ENCODE measurements around the gene PARVA.

The PARVA gene

DNA sequence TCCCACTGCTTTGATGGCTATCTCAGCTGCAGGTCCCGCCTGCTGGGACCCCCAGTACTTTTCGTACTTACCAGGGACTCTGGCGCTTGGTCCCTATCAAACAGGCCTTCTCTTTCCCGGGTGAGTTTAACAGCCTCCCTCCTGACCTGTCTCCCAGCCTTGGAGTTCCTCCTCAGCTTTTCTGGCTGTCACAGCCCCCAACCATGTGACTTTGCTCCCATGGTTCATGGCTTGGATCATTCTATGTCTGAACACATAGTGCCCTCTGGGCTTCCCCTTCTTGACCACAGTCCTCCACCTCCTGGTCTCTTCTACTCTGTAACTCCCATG lies 56.9 kb downstream of the PARVA start:
- DNase-seq = no peak

DNA sequence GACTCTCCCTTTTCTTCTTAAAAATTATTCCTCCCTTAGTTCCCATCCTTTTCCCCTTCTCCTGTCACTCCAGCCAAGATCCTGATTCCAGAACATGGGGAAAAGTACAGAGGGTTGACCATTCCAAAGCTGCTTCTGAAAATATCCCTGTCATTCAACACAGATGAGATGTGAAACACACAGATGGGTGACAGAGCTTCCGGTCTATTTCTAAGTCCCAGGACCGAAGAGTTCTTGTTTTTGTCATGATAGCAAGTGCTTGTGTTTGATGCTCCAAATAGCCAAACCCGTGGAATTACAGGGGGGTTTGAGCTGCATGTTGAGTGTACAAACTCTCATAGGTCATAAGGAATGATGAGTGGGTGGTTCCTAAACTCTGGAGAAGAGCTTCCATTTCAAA lies 57.9 kb downstream of the PARVA start:
- DNase-seq = no peak

DNA sequence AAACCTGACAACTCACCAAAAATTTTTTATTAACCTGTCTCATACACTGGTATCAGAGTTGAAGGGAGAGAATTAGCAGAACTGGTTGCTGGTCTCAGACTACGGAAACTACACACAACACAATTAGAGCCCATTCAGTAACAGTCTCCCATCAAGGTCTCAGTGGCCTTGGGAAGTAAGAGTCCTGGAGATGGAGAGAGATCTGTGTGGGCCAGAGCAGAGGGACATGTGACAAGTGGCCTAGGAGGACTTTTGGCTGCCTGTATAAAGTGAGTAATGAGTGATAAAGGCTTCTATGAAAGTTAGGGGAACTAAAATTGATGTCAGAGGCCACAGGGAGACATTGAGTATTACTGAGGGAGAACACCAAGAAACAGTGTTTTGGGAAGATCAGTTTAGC lies 58.9 kb downstream of the PARVA start:
- DNase-seq = no peak

DNA sequence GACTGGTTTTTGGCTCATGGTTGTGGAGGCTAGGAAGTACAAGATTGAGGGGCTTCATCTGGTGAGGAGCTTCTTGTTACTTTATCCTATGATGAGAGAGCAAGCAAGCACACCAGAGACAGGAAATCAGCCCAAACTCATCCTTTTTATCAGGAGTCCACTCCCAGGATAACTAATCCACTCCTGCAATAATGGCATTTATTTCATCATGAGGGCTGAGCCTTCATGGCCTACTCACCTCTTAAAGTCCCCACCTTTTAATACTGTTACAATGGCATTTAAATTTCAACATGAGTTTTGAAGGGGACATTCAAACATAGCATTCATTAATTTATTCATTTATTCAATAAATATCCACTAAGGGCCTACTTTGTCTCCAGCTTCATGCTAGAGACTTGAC lies 60.9 kb downstream of the PARVA start:
- no peak for DNase-seq

DNA sequence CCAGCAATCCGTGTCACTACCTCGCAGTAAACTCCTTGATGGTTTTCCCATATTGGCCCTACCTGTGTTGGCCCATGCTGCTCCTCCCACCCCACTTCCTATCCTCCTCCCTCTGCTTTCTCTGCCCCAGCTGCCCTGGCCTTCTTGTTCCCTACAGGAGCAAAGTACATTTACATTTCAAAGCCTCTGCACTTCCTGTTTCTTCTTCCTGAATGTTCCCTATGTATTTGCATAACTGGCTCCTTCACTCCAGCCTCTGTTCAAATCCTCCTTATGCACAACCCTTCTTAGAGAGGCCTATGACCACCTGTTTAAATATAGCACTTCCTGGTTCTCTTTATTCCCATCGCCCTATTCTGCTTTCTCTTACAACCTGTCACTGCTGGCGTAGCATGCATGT lies 62.2 kb downstream of the PARVA start:
- DNase-seq = no peak

DNA sequence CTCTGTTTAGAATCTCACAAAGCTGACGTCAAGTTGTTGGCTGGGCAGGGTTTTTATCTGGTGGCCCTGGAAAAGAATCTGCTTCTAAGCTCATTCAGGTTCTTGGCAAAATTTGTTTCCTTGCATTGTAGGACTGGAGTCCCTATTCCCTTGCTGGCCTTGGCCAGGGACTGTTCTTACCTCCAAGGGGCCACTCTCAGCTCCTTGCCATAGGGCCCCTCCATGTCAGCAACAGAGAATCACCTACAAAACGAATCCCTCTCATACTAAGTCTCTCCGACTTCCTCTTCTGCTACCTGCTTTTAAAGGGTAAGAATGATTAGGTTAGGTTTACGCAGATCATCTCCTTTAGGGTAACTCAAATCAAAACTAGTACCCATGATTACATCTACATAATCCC lies 63.2 kb downstream of the PARVA start:
- no peak for DNase-seq

DNA sequence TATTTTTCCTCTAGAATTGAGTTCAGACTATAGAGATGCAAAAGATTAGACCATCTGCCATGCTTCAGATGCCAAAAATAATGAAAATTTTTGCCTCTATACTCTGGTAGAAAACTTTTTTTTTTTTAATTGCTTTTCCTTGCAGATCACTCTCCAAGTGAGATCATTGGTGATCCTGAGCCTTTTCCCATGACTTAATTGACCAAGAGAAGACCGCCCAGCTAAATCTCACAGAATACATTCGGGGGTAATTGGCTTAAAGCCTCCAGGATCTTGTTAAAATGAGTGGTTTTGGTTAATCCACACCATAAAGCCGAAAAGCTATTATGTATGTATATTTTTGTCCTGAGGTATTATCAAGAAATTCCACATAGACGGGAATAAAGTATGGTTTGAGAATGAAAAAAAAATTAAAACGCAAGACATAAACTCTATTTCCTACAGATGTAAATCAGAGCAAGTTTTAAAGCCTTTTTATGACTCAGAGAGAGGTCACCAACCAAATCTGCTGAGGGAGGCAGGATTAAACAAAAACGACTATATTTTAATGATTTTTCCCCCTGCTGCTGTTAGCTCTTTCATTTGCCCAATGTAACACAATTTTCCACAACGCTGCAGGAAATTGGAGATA lies 64.0 kb downstream of the PARVA start:
- DNase-seq = no peak

DNA sequence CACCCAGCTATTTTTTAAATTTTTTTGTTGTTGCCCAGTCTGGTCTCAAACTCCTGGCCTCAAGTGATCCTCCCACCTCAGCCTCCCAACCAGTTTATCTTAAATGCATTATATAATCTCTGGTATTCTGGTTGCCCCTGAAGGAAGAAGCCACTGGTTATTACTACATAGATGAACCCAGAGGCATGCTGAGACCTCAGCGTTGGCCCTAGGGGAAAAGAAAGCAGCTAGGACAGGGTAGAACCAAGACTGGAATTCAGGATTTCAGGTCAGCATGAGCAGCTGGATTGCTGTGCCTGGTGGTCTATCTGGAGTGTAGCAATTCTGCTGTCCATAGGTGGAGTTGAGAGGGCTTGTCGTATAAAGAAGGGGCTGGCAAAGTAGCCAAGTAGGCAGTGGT lies 67.2 kb downstream of the PARVA start:
- no peak for DNase-seq

DNA sequence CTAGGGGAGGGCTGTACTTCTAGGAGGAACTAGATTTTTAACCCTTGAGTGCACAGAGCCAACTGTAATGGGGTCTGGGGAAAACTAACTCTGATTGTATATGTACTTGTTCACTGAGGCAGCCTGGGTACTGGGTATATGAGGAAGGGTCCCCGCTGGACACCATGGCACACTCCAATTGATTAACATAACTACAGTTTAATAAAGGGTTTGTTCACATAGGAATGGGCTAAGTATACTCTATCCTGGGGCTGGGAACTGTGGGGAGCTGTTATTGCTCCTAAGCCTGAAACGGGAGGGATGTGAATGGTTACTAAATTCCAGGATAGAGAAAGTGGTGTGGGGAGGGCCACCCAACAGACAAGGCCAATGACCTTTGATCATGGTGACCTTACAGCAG lies 67.6 kb downstream of the PARVA start:
- DNase-seq = no peak

DNA sequence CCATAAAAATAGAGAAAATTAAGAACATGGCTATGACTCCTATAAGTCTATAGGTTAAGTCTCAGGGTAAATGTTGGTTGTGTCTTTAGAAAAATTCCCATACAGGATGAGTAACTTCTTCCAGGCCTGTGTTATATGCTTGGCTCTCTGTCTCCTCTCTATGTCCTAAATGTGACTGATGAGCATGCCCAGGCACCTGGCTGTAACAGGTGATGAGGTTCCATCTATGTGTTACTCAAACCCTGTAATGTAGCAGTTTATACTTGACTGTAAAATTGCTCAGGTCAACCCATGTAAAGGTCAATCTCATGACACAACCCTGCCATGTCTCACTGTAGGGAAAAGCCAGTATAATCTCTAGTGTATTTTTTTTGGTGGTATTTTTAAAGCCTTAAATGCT lies 69.5 kb downstream of the PARVA start:
- DNase-seq = no peak

DNA sequence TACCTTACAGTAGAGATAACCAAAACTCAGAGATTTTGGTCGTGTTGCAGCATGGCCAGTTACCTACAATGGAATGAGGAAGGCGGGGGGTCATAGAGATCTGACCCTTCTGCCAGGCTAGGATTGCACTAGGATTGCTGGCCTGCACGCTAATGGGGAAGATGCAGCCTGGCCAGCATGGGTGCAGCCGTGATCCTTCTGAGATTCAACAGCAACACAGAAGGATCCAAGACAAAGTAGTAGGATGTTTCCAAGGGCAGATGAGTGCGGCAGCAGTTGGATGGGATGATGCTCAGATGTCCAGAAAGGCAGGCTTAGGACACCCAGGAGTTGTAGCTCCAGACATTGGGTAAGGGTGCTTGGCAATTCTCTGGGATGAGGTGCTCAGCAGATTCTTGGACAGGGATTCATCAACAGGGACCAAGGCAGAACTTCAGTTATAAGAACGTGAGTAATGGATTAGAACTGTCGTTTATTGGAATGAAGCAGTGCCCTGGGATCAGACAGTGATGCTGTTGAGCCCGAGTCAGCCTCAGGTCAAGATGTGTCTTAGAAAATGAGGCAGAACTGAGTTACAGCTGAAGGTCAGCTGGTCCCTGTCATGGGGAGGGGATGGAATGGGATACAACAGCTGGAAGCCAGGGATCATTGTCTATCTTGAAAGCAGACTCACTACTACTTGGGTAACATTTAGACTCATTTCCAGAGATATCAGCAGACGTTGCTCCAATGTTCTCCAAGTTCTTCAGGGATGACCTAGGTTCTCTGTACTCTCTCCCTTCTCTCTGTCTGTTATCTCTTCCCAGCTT lies 71.0 kb downstream of the PARVA start:
- no peak for DNase-seq

DNA sequence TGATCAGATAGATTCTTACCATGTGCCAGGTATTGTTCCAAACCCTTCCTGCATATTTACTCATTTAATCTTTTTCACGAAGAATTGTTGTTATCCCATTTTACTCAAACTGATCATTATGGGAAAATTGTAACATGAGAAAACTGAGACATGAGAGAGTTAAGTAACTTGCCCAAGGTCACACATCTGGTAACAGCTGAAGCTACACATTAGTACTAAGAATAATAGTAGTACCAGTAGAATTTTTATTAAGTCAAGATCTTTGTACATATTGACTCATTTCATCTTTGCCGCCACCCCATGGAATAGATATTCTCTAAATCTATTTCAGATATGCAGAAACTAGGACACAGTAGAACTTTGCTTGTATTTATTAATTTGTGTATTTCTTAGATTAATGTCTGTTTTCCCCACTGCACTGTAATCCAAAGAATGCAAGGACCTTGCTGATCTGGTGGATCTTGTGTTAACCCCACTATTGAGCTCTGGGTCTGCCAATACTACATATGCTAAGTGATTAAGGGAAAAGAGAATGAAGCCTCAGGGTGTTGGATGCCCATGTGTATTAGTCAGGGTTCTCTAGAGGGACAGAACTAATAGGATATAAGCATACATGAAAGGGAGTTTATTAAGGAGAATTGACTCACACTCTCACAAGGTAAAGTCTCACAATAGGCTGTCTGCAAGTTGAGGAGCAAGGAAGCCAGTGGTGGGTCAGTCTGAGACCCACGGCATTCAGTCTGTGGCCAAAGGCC lies 72.8 kb downstream of the PARVA start:
- no peak for DNase-seq

DNA sequence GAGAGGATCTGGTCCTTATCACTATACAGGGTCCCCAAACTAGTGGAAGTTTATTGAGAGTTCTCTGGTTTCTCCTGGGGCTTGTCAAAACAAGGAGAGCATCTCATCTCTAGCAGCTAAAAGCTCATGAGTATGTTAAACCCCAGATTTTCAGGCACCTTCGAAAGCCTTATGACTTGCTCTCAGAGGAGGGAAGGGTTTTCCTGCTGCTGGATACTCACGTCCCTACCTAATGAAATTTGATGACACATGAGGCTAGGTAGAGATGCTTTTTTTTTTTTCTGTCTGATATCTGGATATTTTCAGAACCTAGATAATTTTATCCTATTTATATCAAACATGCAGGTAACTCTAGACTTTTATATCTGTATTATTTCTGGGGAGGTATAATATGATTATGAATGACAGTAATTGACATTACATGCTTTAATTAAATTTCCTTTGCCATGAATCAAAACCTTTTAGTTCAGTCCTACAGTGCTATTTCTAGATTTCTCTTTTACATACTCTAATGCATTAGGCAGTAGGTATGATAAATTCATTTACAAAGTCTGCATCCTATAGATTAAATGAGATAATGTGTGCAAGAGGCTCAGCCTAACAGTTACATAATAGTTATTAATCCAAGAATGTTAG lies 73.9 kb downstream of the PARVA start:
- DNase-seq = no peak

DNA sequence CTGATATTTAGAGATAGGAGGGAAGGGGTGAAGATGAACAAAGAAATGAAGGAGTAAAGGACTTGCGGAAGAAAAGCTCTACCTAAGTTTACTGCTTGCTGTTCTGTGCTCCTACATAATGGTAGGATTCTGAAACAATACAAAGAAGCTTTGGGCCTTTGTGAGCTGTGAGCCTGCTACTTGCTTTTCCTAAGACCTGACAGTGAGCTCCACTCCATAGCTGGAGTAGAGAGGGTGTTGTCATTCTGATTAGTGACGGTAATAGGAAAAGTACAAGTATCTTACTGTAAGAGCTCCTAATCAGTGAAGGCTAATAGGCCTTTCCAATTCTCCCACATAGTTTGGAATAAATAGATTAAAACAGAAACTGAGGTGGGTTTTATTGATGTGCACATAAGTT lies 75.9 kb downstream of the PARVA start:
- no peak for DNase-seq

DNA sequence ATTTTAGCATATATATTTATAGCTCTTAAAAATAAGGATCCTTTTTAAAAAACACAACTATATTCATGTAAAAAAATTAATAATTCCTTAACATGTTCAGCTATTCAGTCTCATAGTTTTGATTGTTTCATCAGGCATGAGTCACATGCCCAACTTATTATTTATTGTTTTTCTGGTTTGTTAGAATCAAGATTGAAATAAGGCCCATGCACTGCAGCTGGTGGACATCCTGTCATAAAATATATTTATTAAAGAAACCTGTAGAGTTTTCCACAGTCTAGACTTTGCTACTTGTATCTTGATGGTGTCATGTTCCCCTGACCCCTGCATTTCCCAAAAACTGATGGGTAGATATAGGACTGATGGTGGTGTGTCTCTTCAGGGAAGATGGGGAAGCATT lies 77.4 kb downstream of the PARVA start:
- DNase-seq = no peak

DNA sequence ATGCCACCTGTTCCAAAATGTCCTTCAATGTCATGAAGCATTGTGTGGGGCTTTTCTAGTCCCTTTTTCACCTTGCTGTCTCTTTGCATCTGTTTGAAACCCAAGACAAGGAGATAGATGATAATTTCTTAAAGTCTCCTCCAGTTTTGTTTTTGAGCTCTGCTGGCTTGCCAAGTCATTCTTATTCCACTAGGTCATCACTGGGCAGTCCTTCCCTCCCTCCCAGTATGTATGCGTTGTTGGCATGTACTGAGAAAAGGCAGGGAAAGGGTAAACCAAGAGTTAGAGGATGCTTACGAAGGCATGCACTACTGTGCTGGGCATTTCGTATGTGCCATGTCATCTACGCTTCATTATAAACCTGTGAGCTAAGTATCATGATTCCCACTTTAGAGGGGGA lies 78.6 kb downstream of the PARVA start:
- no peak for DNase-seq

DNA sequence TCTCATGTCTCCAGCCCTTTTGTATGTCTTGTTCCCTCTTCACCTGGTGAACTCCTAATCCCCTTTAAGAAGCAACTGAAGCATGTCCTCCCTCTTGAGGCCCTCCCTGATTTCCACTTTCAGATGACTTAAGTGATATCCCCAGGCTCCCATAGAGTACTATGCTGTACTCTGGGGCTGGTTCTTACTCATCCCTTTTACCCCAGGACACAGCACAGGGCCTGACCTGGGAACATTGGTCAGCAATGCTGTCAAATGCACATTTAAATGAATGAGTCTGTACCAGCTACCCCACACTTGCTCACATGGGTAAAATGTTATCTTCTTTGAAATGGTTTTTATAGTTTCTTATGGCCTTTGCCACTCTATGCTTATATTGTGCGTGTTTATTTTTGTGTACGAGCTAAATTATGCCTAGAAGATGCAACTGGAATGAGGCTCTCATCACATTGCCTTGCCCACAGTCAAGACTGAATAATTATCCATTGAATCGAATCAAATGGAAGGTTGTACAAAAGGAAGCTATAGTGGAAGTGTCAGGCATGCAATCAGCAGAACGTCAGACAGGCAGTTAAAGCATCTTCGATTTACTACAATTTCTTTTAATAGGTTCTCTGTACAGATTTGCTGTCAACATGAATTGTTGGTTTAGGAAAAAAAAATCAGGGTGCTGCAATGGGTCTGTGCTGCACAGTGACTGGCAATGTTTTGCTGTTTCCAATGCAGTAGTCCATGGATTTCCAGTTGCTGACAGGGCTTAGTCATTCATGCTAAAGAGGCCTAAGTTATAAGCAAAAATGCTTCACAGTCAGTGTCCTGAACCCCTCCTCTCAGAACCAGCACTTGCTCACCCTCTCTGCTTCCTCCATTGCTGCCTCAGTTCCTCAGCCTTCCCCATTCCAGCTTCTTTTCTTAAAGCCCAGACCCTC lies 79.5 kb downstream of the PARVA start:
- DNase-seq = no peak

DNA sequence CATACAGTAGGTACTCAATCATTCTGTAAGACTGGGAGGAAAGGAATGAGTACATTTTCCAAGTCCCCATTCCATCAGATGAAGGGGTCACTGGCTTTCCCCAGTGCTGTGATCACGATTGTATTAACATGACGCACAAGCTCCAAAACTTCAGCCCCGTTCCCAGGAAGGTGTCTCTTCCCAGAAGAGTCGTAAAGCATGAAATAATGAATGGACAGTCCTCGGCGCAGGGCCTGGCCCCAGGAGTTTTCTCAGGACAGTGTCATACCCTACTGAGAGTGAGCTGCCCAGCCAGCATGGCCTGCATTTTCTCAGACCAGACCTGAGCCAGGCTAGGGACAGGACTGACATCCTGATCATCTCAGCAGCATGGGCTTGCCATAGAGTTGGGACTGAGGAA lies 80.7 kb downstream of the PARVA start:
- no peak for DNase-seq

DNA sequence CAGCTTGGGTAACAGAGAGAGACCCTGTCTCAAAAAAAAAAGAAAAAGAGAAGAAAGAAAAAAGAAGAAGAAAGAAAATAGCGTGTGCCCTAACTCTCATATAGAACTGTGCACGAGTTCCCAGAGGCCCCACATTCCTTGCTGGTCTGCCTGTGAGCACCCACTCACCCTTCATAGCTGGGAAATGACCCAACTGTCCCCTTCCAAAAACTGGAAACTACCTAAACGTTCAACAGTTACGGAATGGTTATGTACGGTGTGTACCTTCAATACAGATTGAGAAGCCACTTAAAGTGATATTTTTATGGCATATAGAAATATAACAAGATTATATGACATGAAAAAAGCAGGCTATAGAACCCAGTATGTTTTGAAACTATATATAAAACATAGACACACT lies 82.0 kb downstream of the PARVA start:
- DNase-seq = no peak

DNA sequence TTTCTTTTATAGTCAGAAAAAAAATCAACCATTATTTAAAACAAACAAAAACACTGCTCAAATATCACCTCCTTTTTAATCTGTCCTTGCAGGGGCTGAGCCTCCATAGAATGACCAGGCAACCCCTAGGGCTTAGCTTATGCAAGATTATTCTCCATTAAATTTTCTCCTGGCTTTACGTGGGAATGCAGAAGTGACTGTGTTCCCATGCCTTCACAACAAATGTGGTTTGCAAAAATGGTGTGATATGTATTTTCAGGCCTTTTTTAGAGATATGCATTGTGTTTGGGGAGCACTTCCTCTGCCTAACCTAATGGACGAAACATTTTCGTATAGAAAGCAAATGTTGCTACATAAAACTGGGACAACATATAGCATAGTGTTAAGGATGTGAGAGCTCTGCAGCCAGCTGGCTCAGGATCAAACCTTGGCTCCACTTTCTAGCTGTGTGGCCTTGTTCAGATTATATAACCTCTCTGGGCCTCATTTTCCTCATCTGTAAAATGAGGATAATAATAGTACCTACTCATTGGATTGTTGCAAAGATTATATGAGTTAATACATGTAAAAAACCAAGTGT lies 82.6 kb downstream of the PARVA start:
- no peak for DNase-seq

DNA sequence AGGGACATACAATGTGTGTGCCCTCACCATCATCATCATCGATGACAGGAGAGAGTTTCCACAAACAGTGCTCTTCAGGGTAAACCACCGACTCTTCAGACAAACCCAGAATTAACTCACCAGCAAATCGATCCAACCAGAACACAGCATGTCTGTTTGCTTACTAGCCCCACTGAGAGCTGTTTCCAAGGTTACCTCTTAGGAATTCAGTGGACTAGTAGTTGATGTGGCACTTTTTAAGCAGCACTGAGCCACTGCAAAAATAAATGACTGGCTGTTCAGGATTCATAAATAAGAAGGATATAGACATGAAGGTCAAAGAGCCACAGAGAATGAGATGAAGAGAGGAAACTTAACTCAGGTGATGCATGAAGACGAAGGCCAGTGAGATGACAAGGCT lies 83.1 kb downstream of the PARVA start:
- no peak for DNase-seq

DNA sequence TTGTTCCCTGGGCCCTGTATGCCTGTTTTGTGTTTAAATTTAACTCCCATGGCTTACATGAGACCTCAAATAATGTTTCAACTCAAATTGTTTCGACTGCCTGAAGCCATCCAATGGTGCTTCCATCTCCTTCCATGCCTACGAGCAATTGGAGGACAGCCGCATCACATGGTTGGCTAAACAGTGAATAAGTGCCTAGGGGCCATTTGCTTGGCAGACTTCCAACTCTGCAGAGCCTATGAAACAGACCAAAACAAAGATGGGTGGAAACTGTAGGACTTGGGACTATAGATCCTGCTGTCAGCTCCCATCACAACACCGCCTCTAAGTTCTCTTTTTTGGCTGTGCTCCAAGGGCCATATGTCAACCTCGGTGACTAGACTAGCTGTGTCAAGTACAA lies 84.1 kb downstream of the PARVA start:
- DNase-seq = no peak

Data from CD4-positive, alpha-beta T cell treated with Interleukin-4 for 1 hour (primary cell).